ENCODE results near the gene PAQR8.

DNA sequence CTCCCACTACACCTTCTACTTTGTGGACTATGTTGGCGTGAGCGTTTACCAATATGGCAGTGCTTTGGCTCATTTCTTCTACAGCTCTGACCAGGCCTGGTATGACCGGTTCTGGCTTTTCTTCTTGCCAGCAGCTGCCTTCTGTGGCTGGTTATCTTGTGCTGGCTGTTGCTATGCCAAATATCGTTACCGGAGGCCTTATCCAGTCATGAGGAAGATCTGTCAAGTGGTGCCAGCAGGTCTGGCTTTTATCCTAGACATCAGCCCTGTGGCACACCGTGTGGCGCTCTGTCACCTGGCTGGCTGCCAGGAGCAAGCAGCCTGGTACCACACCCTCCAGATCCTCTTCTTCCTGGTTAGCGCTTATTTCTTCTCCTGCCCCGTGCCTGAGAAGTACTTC, 41.7 kb downstream of the PAQR8 start:
- no peak for TF ChIP-seq EZH2 (IDR thresholded peaks at IDR 0.05; ENCODE audit: borderline replicate concordance, insufficient read depth, low read length, poor library complexity, severe bottlenecking)
- no peak for TF ChIP-seq RAD21 (conservative IDR thresholded peaks at IDR 0.05)
- no peak for TF ChIP-seq TAF1 (IDR thresholded peaks at IDR 0.05; ENCODE audit: low read depth)
- TF ChIP-seq, protein P1, sequence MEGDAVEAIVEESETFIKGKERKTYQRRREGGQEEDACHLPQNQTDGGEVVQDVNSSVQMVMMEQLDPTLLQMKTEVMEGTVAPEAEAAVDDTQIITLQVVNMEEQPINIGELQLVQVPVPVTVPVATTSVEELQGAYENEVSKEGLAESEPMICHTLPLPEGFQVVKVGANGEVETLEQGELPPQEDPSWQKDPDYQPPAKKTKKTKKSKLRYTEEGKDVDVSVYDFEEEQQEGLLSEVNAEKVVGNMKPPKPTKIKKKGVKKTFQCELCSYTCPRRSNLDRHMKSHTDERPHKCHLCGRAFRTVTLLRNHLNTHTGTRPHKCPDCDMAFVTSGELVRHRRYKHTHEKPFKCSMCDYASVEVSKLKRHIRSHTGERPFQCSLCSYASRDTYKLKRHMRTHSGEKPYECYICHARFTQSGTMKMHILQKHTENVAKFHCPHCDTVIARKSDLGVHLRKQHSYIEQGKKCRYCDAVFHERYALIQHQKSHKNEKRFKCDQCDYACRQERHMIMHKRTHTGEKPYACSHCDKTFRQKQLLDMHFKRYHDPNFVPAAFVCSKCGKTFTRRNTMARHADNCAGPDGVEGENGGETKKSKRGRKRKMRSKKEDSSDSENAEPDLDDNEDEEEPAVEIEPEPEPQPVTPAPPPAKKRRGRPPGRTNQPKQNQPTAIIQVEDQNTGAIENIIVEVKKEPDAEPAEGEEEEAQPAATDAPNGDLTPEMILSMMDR (IDR thresholded peaks at IDR 0.05; ENCODE audit: poor library complexity, severe bottlenecking) = no peak
- TF ChIP-seq MXI1 (conservative IDR thresholded peaks at IDR 0.05; ENCODE audit: poor library complexity, severe bottlenecking) = no peak
